Measurements from ENCODE around the gene NAA15. TPM values are rescaled to one million over a fixed set of nuclear protein-coding genes. Genes with fewer than 3 reads are reported as not detected.
"Not testable (repeated sequence)": the region's sequence is repeated elsewhere in the genome, so short reads cannot be mapped to it uniquely, and the experiment has no call there.

Gene NAA15
- 10 to 100 TPM; 23.9 to 34.1 (median 32.2) TPM for total RNA-seq

DNA sequence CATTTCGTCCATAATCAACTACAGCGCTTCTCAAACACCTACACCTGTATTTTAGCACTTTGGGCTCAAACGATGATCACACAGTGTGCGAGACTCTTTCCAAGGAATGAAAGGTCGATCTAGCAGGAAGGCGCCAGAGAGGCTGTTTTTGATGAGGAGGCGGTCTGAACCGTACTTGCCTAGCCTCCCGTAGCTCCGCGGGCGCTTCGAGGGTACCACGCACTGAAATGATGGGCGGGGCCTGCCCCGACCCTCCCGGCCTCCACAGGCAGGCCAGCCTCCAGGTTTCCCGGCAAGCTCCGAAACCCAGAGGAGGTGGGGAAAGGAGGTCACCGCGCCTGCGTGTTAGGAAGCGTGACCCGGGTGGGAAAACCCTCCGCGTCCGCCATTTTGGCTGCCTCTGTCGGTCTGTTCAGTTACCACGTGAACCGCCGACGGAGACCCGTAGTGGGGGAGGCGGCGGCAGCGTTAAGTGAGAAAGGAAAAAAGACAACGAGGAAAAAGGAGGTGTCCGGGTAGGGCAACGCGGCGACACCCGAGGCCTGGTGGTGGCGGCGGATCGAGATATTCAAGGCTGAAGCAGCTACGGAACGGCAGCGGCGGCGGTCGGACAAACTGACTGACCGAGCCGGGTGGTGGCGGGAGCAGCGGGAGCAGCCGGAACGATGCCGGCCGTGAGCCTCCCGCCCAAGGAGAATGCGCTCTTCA, at the start of gene NAA15:
Gene NAA15 (plus strand): TSS at position 393 of the 708 bp plus-strand sequence. CDS start 273 bp downstream, at position 666.
- Histone ChIP-seq H3K9me3 (no peaks in the 10 kb centered on the region), H3K27ac (peak within 1 kb of the TSS; percentile 92 to 95 (median 94)), H3K4me1 (peaks cover 0 to 81% (median 12%) of the 10 kb centered on the region in 3 donors), H3K36me3 (peaks cover 0 to 4% of the 10 kb centered on the region in 2 donors), H3K27me3 (no peaks in the 10 kb centered on the region), H3K4me3 (peak within 1 kb of the TSS; percentile 90 to 98)
- ATAC-seq, result peak; percentile 98
- WGBS, 2 donors (ENCODE audit: low coverage in 1 of 2), result 0% methylated on average over 4 to 24 of the region's 61 CpGs
- peak; percentile 83 for TF ChIP-seq POLR2AphosphoS5 (IDR thresholded peaks at IDR 0.05)
- TF ChIP-seq, protein P1, sequence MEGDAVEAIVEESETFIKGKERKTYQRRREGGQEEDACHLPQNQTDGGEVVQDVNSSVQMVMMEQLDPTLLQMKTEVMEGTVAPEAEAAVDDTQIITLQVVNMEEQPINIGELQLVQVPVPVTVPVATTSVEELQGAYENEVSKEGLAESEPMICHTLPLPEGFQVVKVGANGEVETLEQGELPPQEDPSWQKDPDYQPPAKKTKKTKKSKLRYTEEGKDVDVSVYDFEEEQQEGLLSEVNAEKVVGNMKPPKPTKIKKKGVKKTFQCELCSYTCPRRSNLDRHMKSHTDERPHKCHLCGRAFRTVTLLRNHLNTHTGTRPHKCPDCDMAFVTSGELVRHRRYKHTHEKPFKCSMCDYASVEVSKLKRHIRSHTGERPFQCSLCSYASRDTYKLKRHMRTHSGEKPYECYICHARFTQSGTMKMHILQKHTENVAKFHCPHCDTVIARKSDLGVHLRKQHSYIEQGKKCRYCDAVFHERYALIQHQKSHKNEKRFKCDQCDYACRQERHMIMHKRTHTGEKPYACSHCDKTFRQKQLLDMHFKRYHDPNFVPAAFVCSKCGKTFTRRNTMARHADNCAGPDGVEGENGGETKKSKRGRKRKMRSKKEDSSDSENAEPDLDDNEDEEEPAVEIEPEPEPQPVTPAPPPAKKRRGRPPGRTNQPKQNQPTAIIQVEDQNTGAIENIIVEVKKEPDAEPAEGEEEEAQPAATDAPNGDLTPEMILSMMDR (IDR thresholded peaks at IDR 0.05), result no peak
- peak; percentile 69 to 71 for TF ChIP-seq POLR2A (IDR thresholded peaks at IDR 0.05)
- TF ChIP-seq EP300 (IDR thresholded peaks at IDR 0.05), result no peak

DNA sequence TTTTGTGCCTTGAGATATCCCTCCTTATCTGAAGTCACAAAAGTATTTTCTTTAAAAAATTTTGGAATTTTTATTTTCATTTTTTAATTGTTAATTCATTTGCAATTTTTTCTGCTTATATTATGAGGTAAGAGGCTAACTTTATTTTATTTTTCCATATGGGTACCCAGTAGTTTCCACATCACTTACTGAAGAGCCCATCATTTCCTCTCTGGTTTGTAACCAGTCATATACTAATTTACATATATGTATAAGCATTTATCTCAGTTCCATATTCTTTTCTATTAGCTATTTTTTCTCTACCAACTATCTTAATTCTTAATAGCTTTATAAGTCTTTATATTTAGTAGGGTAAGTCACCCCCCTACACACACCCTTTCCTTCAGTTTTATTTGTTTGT, 48.3 kb upstream of the NAA15 start:
- H3K4me3 ChIP-seq, result no peak overlapping the region
- H3K9me3 ChIP-seq, result no peaks in the 10 kb centered on the region
- TF ChIP-seq EP300 (IDR thresholded peaks at IDR 0.05) (no peak), POLR2AphosphoS5 (IDR thresholded peaks at IDR 0.05) (no peak), POLR2A (IDR thresholded peaks at IDR 0.05) (no peak)
- TF ChIP-seq, protein P1 (IDR thresholded peaks at IDR 0.05), result no peak
- no peaks in the 10 kb centered on the region for H3K27me3 ChIP-seq
- no peak overlapping the region for H3K27ac ChIP-seq
- H3K36me3 ChIP-seq, result no peaks in the 10 kb centered on the region
- no peak for ATAC-seq
- no peaks in the 10 kb centered on the region for H3K4me1 ChIP-seq

DNA sequence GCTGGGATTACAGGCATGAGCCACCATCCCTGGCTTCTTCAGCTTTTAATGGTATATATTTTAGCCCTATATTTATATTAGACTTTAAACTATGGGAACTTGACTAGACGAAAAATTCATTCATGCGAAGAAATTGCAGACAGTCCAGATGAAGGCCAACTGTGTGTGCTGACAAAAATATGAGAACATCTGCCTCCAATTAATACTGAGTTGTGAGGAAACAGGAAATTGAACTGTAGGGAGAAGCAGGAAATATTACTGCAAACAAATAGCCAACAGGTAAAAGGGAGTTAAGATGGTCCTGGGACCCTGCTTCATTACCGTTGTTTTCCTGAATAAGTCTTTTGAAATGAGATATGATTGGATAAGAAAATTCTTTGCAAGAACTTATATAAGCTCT, 47.6 kb upstream of the NAA15 start:
- no peaks in the 10 kb centered on the region for H3K9me3 ChIP-seq
- no peak overlapping the region for H3K4me3 ChIP-seq
- WGBS, 2 donors (ENCODE audit: low coverage in 1 of 2), result 67 to 74% methylated on average over 1 to 3 of the region's 3 CpGs
- TF ChIP-seq POLR2A (IDR thresholded peaks at IDR 0.05), result no peak
- no peak for TF ChIP-seq POLR2AphosphoS5 (IDR thresholded peaks at IDR 0.05)
- no peak for TF ChIP-seq EP300 (IDR thresholded peaks at IDR 0.05)
- TF ChIP-seq, protein P1 (IDR thresholded peaks at IDR 0.05), result no peak
- H3K36me3 ChIP-seq, result no peaks in the 10 kb centered on the region
- no peak overlapping the region for H3K27ac ChIP-seq
- ATAC-seq, result no peak
- no peaks in the 10 kb centered on the region for H3K4me1 ChIP-seq
- H3K27me3 ChIP-seq, result no peaks in the 10 kb centered on the region

DNA sequence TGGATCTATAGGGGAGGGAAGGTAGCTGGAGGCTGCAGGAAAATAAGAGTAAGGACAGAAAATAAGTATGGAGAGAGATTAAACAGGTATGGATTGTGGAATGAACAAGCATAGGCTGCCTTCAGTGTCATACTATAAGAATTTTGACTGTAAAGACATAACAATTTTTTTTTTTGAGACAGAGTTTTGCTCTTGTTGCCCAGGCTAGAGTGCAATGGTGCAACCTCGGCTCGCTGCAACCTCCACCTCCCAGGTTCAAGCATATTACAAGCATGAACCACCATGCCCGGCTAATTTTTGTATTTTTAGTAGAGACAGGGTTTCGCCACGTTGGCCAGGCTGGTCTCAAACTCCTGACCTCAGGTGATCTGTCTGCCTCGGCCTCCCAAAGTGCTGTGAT, 45.7 kb upstream of the NAA15 start:
- H3K27me3 ChIP-seq, ATAC-seq, H3K36me3 ChIP-seq, H3K4me1 ChIP-seq, H3K4me3 ChIP-seq, H3K27ac ChIP-seq, H3K9me3 ChIP-seq: not testable (repeated sequence)
- WGBS, 2 donors (ENCODE audit: low coverage in 1 of 2), result 100% methylated on average over 3 of the region's 6 CpGs; no CpG with 5 or more reads in 1 of the 2 donors

DNA sequence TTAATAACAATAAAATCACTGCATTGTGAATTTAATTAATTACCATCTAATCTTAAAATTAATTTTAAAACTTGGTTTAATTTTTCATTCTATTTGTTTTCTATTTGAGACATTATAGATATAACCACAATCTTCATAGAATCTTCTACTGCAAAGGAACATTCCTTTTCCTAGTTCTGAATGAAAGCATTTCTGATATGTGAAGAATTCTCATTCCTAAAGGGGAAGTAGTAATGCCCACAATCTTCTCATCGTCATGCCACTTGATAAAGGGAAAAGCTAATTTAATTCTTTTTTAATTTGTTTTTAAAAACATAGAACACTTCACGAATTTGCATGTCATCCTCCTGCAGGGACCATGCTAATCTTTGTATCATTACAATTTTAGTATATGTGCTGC, 45.0 kb upstream of the NAA15 start:
- Histone ChIP-seq H3K36me3 (no peaks in the 10 kb centered on the region), H3K9me3 (no peaks in the 10 kb centered on the region), H3K27me3 (no peaks in the 10 kb centered on the region), H3K4me1 (no peaks in the 10 kb centered on the region), H3K27ac (no peak overlapping the region), H3K4me3 (no peak overlapping the region)
- TF ChIP-seq, protein P1 (IDR thresholded peaks at IDR 0.05), result no peak
- TF ChIP-seq EP300 (IDR thresholded peaks at IDR 0.05) (no peak), POLR2A (IDR thresholded peaks at IDR 0.05) (no peak), POLR2AphosphoS5 (IDR thresholded peaks at IDR 0.05) (no peak)
- 48 to 53% methylated on average over 2 of the region's 2 CpGs for WGBS, 2 donors (ENCODE audit: low coverage in 1 of 2)
- ATAC-seq, result no peak

All from gastroesophageal sphincter (tissue), 4 donors.